ENCODE results near the gene KRT16.
"Not testable (repeated sequence)": the region's sequence is repeated elsewhere in the genome, so short reads cannot be mapped to it uniquely, and the experiment has no call there.

The KRT16 gene

GRCh38 chr17:41627316-41628072, 14.9 kb upstream of the KRT16 start:
- DNase-seq = no peak

GRCh38 chr17:41626914-41627295, 14.3 kb upstream of the KRT16 start:
- not testable (repeated sequence) for DNase-seq

GRCh38 chr17:41626028-41626913, 13.7 kb upstream of the KRT16 start:
- DNase-seq = not testable (repeated sequence)

GRCh38 chr17:41625602-41626001, 13.0 kb upstream of the KRT16 start:
- no peak for DNase-seq

- DNase-seq = no peak
Observed at GRCh38 chr17:41624208-41625101, 11.9 kb upstream of the KRT16 start, which contains the start of gene KRT17. Gene KRT17 (minus strand): TSS chr17:41624575. CDS start chr17:41624509, 66 bp downstream.

GRCh38 chr17:41623184-41623861, 10.8 kb upstream of the KRT16 start:
- DNase-seq = not testable (repeated sequence)

GRCh38 chr17:41622340-41623183, 10.0 kb upstream of the KRT16 start:
- DNase-seq = not testable (repeated sequence)

- no peak for DNase-seq
Observed at GRCh38 chr17:41621916-41622315, 9.3 kb upstream of the KRT16 start.

GRCh38 chr17:41621435-41621817, 8.9 kb upstream of the KRT16 start:
- not testable (repeated sequence) for DNase-seq

GRCh38 chr17:41620583-41621434, 8.2 kb upstream of the KRT16 start:
- no peak for DNase-seq

- DNase-seq = not testable (repeated sequence)
Observed at GRCh38 chr17:41619927-41620582, 7.5 kb upstream of the KRT16 start.

- DNase-seq = no peak
Observed at GRCh38 chr17:41619036-41619926, 6.7 kb upstream of the KRT16 start.

GRCh38 chr17:41618341-41619035, 5.9 kb upstream of the KRT16 start:
- DNase-seq = no peak

- no peak for DNase-seq
Observed at GRCh38 chr17:41617698-41618097, 5.1 kb upstream of the KRT16 start.

GRCh38 chr17:41617136-41617535, 4.6 kb upstream of the KRT16 start:
- no peak for DNase-seq

- not testable (repeated sequence) for DNase-seq
Observed at GRCh38 chr17:41616486-41616885, 3.9 kb upstream of the KRT16 start.

- DNase-seq = no peak
Observed at GRCh38 chr17:41615454-41615853, 2.9 kb upstream of the KRT16 start.

- not testable (repeated sequence) for DNase-seq
Observed at GRCh38 chr17:41614767-41615166, 2.2 kb upstream of the KRT16 start.
